NCI-H2029 treated with DMSO at 0.1 percent for 48 hours (cell line): ENCODE results near the gene ACTRT3.

Source experiments
- DNase-seq: peaks from one replicate; lab custom pipeline; 2025; lab: John Stamatoyannopoulos, UW

Gene ACTRT3

DNA sequence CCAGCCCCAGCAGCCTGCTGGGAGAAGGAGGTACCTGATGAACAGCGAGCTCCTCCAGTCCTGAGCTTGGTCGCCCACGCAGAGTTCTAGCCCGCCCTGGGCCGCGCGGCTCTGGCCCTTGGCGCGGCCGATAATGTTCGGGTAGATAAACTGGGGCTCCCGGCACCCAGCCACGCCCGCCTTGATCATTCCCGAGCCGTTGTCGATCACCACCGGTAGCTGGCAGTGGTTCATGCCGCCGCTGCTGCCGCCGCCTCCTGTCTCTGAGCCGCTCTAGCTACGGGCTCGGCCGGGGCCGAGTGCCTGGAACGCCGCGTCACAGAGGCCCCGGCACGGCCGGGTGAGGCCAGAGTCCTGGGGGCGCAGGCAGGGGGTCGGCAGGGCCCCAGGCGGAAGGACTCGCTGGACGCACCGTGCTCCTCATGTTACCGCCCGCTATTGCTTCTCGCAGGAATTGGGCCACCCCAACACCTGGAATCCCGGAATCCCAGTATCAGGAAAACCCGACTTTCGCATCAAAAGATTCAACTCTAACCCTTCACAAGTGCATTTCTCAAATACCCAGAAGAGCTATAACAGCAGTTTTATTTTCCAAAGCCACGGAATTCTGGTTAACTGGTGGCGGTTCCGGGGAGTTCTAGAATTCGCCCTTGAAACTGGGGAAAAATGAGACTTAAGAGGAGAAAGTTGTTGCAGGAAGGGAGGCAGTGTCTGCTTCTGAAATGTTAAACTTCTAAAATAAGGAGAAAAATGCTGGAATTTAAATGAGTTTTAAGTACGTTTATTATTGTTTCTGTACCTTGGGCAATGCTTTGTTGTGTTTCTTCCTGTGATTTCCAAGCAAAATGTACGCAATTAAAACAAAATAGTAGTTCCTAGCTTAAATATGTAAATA lies at the start of gene ACTRT3:
ACTRT3 (minus strand) TSS at position 275 of the 895 bp plus-strand sequence; CDS start at position 234, 41 bp downstream.
- no peak for DNase-seq

DNA sequence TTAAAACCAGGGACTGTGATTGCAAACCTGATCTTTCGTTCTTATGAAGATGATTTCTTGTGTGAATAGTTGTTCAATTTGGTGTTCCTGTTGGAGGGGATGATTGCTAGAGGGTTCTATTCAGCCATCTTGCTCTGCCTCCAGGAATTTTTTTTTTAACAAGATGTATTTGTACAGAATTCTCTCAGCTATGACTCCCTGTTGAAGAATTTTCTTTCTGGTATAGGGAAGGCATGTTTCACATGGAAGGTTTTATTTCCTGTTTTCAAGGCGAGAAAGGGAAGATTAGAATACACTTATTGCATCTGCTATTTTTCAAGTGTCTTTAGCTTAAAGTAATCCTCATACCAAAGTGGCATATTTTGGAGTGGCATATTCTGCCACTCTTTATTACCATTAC lies 49.0 kb upstream of the ACTRT3 start:
- DNase-seq = no peak

DNA sequence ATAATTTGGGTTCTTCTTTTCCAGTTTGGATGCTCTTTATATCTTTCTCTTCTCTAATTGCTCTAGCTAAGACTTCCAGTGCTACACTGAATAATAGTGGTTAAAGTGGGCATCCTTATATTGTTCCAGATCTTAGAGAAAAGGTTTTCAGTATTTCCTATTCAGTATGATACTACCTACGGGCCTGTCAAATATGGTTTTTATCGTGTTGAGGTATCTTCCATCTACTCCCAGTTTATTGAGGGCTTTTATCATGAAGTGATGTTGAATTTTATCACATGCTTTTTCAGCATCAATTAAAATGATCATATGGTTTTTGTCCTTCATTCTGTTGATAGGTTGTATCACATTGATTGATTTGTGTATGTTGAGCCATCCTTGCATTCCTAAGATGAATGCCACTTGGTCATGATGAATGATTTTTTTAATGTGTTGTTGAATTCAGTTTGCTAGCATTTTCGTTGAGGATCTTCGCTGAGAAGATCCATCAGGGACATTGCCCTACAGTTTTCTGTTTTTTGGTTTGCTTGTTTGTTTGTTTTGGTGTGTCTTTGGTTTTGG lies 46.3 kb upstream of the ACTRT3 start:
- no peak for DNase-seq

DNA sequence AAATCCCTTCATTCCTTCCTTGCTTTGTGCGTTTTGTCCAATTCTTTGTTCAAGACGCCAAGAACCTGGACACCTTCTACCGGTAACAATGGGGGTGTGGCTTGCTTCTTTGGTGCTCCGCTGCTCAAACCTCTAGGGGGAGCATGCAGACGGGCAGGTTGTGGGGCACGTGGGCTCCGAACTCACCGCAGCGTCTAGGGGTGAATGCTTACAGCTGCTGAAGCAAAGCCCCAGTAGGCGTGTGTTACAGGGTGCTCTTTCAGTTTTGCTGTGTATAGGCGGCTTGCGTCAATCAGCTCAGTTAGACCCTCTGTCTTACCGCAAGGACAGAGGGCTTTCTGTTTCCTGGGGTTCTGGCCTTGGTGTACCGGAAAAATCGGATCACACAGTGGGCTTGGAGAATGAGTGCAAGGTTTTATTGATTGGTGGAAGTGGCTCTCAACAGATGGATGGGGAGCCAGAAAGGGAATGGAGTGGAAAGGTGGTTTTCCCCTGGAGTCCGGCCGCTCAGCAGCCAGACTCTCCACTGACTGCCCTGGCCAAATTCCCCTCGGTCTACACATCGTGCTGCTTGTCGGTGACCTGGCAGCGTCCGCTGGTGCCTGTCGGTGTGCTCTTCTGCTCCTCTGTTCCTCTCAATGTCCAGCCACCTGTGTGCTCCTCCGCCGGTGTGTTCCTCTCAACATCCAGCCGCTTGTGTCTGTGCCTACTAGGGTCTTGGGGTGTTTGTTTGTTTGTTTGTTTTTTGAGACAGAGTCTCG lies 44.6 kb upstream of the ACTRT3 start:
- DNase-seq = peak; percentile 79

DNA sequence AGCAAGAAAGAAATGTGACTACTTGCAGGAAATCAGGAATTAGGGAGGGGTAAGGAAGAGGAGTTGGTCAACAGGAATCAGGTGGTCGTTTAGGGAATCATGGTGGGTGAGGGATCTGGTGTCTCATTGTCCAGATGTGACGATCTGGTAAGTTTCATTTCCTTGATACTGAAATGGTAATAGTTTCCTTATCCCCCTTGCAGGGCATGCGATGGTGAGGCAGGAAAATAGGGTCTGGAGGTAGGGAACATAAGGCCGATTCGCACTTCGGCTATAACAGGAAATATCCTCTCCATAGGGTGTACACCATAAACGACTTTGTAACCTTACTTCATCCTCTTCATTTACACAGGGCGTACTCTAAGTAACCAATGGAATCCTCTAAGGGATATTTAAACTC lies 43.9 kb upstream of the ACTRT3 start:
- no peak for DNase-seq

DNA sequence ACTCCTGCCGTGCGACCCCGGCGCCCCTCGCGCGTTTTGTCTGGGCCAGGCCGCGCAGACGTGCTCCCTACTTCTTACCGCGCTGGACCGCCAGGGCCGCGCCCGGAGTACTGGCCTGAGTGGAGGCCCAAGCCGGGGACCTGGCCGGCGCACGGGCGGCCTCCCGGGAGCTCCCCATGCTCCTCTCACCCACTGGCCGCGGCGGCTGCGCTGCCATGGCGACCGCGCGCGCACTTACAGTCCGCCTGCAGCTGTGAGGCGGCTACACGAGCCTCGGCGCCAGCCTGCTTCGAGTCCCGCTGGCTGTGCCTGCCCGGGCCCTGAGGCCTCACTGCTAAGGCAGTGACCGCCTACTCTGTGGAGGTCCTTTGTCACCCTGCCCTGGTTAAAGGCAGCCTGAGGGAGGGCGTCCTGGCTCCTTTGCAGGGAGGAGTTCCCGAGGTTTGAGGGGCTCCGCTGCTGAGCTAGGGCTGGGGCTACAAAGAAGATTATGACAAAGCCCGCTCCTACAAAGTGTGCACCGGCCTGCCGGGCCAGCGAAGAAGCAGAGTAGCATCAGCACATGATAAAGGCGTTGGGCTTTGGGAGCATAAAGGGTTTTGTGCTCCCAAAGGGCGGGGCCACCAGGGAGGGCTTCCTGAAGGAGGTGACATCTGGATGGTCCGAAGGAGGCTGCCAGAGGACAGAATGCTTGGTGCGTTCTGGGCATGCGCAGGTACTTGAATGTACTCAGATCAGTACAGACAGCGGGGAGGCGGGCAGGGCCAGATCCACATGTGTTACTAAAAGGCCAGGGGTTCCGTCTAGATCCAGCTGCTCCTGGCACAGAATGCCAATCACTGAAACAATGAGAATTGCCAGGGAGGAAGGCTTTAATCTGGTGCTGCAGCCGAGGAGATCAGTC lies 43.2 kb upstream of the ACTRT3 start, which contains the start of the genes LRRC34 and LRRIQ4:
LRRC34 (minus strand) TSS at position 573 of the 904 bp plus-strand sequence; CDS start at position 217, 356 bp downstream.
LRRIQ4 (plus strand) TSS at position 539 of the 904 bp plus-strand sequence. CDS start 9,052 bp downstream, outside the sequence.
- peak; percentile 91 for DNase-seq

DNA sequence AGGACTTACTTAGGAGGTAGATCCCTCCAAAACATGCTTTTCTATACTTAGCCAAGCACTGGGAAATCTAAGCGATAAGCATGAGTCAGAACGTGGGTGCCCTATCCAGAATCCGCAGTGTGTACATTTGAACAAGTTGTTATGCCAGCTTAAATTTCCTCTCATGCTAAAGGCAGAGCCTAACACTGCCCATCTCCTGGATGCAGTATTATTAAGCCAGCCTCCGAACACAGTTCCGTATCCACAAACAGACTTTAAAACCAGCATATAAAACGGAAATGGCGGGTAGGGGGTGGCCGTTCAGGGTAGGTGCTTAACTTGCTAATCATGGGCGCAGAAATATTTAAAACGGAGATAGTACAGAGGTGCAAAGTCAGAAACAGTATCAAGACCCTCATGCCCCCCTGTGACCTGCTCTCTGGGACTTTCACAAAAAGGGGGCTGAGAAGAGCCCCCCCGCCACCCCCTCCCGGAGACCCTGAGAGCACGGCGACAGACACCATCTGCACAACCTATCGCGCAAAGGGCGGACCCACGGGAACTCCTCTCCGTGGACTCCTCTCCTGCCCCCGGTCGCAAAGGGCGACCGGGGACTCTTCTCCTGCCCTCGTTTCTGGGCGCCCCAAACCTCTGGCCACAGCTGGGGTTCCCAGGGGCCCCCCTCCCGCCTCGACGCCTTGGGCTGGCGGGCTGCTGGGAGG lies 42.4 kb upstream of the ACTRT3 start:
- DNase-seq = peak; percentile 39

DNA sequence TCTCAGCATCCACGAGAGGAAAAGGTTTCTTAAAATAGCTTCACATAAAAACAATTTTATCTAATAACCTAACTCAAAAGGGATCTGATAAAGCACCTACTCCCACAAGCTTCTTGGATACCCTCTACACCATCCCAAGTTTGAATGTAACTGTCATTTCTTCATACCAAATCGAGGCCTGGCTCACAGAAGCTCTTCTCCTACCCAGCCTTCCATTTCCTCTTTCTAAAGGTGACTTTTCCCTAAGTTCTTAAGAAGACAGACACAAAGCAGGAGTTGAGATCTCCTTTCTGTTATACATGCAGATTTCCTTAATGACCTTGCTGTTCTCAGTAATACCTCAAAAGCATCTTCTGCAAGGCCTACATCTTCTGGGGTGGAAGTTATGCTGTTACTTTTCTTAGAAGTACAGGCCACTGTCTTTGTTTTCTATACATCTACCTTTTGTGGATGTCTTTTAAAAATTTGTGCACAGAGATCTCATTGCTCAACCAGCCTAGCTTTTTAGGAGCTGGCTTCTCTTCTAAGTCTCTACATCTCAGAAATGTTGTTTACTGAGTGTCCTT lies 40.0 kb upstream of the ACTRT3 start:
- DNase-seq = no peak

DNA sequence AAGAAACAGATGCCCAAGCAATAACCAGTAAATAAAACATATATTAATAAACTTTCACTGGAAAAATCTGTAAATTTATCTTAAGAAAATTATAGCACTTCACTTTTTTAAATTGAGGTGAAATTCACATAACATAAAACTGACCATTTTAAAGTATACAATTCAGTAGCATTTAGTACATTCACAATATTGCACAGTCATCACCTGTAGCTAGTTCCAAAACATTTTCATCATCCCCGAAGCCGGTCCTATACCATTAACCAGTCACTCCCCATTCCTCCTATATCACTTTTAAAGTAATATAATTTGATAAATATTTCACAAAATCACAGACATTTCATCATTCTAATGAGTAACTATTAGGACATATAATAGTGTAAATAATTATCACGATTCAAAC lies 35.3 kb upstream of the ACTRT3 start:
- DNase-seq = no peak

DNA sequence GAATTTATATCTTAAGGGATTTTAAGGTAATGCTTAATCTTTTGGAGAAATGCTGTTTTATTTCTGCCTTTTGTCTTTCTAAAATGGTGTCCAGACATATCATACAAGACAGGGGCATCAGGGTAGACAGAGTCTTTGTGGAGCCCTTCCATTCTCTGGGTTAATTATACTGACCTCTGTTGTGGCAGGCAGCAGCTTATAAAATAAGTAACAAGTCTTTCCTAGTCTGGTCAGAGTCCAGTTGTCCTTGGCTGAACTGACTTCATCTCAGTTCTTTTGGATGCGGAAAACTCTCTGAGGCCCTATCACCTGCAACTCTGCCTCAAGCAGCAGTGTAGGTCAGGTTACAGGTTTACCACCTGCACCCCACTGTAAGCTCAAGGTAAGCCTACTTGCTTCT lies 23.0 kb upstream of the ACTRT3 start:
- DNase-seq = no peak

DNA sequence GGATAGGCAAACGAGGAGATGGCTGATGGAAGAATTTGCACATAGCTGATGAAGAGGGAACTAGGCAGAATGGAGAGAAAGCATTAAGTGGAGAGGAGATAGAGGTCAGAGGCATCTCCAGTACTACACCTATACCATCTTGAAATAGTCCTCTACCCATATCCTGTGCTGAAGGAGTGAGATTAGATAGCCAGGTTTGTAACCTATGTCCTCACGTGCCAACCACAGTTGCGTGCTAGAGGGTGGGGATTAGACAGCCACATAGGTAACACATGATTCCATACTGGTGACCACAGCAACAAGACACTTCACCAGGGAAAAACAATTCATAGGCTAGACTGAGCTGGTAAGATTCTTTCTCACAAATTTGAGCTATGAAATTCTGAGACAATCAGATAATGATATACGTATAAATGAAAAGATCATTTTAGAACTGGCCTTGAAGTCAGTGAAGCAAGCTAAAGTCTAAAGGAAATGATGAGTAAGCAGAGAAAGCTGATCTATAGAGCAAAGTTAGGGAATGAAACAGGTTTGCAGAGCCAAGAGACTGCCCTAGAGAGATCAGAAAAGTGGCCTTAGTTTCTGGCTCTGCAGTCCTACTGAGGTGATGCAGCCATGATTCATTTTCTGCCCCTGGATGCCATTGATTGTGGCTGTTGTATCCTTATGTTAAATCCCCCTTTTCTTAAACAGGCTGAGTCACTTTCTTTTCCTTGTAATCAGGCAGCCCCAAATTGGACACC lies 21.5 kb upstream of the ACTRT3 start:
- no peak for DNase-seq

DNA sequence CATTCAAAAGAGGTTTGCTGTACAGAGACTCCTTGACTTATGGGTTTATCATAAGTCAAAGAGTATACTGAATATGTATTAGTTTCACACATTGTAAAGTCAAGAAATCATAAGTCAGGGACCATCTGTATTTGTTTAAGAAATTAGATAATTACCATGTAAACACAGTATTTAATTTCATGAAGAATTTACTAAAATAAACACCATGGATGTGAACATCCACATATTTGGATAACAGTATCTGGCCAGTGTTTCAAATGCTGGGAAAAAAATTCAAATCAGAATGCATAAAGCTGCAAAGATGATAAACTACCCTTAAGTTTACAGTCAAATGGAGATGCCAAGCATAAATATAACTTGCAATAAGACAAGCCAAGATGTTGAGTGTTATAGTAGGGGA lies 20.9 kb upstream of the ACTRT3 start:
- no peak for DNase-seq

DNA sequence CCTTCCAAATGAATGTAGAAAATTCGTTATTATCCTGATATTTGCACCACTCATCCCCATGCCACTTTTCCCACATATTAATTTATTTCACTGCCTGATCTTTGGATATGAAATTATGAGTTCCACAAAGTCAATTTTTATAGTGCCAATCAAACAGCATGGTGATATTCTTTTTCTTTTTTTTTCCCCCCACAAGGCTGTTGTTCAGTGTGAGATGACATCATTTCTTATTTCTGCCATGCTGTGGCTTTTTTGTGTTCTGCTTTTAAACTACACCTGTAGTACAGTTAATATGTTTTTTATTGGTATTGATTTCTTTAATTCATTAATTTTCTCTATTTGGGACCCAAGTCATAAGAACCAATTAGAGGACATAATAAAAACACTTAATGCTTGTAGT lies 18.4 kb upstream of the ACTRT3 start:
- no peak for DNase-seq

DNA sequence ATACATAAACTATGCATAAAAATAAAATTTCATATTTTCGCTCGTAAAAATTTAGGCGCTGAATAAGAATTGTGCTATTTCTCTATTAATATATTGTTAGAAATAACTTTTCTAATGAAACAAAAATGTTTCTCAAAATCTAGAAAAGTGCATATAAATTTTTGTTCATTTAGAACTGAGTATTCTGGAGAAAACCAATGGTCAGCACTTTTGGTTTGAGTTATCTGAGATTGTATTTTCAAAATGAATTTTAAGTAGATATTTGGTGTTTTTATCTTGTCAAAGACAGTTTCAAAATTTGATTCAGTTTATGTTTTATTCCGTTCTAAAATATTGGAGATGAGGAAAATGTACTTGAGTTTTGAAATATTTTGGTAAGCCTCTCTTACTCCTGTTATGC lies 17.8 kb upstream of the ACTRT3 start:
- DNase-seq = no peak

DNA sequence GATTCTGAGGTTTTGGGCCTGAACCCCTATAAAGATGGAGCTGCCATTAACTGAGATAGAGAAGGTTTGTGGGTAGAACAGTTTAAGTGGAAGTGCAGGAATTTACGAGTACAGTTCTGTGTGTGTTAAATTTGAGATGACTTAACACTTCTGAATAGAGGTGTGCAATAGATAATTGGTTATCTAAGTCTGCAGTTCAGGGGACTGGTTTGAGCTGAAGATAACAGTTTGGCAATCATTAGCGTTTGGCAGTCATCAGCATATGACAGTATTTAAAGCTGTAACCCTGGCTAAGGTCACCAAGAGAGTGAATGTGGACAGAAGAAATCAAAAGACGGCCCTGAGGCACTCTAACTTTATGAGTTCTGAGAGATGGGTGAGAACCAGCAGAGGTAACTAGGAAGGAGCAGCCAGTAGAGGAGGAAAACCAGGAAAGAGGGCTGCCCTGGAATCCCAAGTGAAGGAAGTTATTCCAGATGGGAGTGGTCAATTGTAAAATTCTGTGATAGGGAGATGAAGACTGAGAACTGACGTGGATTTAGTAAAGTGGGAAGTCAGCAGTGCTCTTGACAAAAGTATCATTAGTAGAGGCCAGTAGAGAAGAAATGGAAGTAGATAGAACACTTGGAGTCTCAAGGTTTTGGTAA lies 12.0 kb upstream of the ACTRT3 start:
- DNase-seq = no peak

DNA sequence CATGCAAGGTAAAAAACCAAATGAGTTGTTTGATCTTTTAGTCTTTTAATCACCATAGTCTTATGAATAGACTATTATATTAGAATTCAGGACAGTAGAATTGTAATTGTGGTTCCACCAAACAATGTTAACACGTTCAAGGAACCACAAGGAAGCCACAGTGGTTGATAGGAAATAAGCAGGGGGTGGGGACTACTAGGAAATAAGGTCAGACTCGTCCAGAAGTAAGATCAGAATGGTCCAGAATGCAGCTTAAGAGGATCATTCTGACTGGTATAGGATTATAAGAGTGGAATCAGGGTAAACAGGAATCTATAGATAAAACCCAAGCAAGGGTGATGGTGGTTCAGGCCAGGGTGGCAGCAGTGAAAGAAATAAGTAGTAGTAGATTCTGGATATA lies 11.4 kb upstream of the ACTRT3 start:
- DNase-seq = no peak

DNA sequence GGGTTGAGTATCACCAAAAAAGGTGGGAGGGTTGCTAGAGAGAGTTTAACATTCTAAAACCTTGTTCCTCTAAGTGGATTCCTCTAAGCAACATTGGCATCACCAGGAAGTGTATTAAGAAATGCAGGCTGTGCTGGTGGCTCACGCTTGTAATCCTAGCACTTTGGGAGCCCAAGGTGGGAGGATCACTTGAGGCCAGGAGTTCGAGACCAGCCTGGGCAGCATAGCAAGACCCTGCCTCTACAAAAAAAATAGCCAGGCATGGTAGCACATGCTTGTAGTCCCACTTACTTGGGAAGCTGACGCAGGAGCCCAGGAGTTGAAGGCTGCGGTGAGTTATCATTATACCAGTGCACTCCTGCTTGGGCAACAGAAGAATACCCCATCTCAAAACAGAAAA lies 8.5 kb upstream of the ACTRT3 start:
- no peak for DNase-seq

DNA sequence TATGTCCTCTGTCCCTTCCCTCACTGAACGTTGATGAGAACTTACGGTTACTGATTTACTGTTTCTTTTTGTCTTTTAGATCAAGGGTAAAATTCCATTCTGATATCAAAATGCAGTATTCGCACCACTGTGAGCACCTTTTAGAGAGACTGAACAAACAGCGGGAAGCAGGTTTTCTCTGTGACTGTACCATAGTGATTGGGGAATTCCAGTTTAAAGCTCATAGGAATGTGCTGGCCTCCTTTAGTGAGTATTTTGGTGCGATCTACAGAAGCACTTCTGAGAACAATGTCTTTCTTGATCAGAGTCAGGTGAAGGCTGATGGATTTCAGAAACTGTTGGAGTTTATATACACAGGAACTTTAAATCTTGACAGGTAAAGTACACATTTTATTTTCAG lies 4.8 kb upstream of the ACTRT3 start:
- DNase-seq = no peak
